Cardiac muscle cell (in vitro differentiated cells and primary cell): Measurements from ENCODE around the gene CHSY1. TPM values are rescaled to one million over a fixed set of nuclear protein-coding genes. Genes with fewer than 3 reads are reported as not detected.
A peak's percentile ranks its signal among the peaks of the same experiment; 100 is the strongest.

Source experiments
- DNase-seq, 2 donors: peaks; one replicate each; pipeline versions ENCODE4 v3.0.0 to v3.0.0-alpha.2; 2010 to 2017; ENCODE audit warnings: low read depth in 1 of 2, low spot score in 1 of 2
- H3K27ac ChIP-seq: fragments of 200-600 bp; sonication (generic); 2 replicates; pipeline ENCODE4 v1.5.1; 2016
- H3K27me3 ChIP-seq: fragments of 200-600 bp; sonication (generic); 2 replicates; pipeline ENCODE4 v1.6.0; 2016; ENCODE audit warnings: control low read depth
- H3K36me3 ChIP-seq: fragments of 200-600 bp; sonication (generic); 2 replicates; pipeline ENCODE4 v1.5.1; 2016; ENCODE audit warnings: control low read depth
- H3K4me1 ChIP-seq: fragments of 200-600 bp; sonication (generic); 2 replicates; pipeline ENCODE4 v1.8.1; 2017; ENCODE audit warnings: low read depth, mild to moderate bottlenecking, mixed run types
- H3K4me3 ChIP-seq: fragments of 200-600 bp; sonication (generic); 2 replicates; pipeline ENCODE4 v1.5.1; 2016; ENCODE audit warnings: mild to moderate bottlenecking
- H3K9me3 ChIP-seq: fragments of 200-600 bp; sonication (generic); 2 replicates; pipeline ENCODE4 v1.5.1; 2017; ENCODE audit warnings: low read depth, mild to moderate bottlenecking, control low read depth
- polyA plus RNA-seq: library from polyadenylated mRNA; unstranded; fragments of >200 nt; fragmentation: Nextera tagmentation; extraction: Ambion mirVana; gene quantifications from 2 replicates; pipeline ENCODE4 v1.2.1, GENCODE V29; 2016
- total RNA-seq: library from RNA; depleted of rRNA; stranded (reverse); fragments of >200 nt; gene quantifications from 2 replicates; pipeline ENCODE4 v1.2.3, GENCODE V29; 2016
- TF ChIP-seq, protein P1 (sequence below): IDR thresholded peaks from 2 replicates; pipeline ENCODE4 v1.5.1; 2012; ENCODE audit warnings: low read depth, mild to moderate bottlenecking, low read length

CHSY1 gene
- total and polyA plus RNA-seq, 2 experiments from 2014 or later = 30.3 to 33.4 TPM

DNA sequence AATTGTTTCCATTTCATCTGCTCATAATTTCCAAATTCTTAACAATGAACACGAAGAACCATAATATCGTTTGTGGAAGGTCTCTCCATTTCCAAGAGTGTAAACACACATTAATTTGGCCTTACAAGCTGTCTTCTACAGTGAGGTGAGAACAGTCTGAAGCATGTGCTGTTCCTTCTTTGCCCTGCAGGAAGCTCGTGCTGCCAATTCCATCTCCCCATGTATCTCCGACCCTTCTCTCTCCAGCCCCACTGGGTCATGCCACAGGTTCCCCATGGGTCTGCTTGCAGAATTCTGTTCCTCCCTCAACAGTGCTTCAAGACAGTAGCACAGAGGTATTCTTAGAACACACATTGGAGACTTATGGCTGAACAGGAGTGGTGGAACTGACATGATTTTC is 70.5 kb downstream of the CHSY1 start:
- Histone ChIP-seq H3K27me3 (no peaks in the 10 kb centered on the region), H3K4me3 (no peak overlapping the region), H3K27ac (peak overlapping the region; percentile 76), H3K4me1 (peaks cover 24% of the 10 kb centered on the region), H3K36me3 (peaks cover 12% of the 10 kb centered on the region), H3K9me3 (no peaks in the 10 kb centered on the region)
- TF ChIP-seq, protein P1, sequence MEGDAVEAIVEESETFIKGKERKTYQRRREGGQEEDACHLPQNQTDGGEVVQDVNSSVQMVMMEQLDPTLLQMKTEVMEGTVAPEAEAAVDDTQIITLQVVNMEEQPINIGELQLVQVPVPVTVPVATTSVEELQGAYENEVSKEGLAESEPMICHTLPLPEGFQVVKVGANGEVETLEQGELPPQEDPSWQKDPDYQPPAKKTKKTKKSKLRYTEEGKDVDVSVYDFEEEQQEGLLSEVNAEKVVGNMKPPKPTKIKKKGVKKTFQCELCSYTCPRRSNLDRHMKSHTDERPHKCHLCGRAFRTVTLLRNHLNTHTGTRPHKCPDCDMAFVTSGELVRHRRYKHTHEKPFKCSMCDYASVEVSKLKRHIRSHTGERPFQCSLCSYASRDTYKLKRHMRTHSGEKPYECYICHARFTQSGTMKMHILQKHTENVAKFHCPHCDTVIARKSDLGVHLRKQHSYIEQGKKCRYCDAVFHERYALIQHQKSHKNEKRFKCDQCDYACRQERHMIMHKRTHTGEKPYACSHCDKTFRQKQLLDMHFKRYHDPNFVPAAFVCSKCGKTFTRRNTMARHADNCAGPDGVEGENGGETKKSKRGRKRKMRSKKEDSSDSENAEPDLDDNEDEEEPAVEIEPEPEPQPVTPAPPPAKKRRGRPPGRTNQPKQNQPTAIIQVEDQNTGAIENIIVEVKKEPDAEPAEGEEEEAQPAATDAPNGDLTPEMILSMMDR = no peak
- no peak for DNase-seq

GRCh38 chr15:101180620-101181307 is 71.1 kb downstream of the CHSY1 start:
- Histone ChIP-seq H3K27me3 (no peaks in the 10 kb centered on the region), H3K9me3 (no peaks in the 10 kb centered on the region), H3K4me3 (no peak overlapping the region), H3K27ac (peak overlapping the region; percentile 76), H3K36me3 (peaks cover 12% of the 10 kb centered on the region), H3K4me1 (peaks cover 24% of the 10 kb centered on the region)
- no peak for DNase-seq
- TF ChIP-seq, protein P1 = no peak

DNA sequence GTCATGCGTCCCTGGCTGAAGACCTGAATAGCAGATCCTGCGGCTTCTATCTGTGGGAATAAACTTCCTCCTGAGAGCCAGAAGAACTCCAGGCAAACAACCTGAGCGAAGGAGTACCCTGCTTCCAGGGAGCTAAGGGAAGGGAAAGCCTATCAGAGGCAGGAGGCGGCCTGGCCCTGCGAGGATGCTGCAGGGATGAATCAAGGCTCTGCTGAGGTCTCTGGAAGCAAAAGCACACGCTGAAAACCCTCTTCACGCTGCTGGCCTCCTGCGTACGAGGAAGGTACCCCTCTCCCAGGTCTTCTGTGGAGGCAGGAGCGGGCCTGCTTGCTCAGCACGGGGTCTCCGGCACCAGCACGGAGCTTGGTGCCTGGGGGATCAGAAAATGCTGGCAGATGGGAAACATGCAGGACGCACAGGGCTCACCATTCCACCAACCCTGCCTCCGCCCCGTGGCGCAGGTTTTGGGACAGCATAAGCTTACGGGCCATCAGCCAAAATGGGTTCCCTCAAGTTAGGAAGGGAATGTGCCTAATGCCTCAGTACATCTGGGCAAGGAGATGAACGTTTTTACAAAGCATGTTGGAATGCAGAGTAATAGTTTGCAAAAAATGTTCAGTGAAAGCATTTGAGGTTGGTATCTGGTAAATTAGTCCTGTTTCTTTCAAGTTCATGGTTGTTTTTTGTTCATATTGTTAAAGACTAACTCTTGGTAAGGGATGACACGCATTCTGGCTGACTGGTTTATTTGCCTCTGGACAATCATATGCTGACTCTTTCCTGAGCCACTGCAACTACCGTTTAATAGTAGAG is 72.3 kb downstream of the CHSY1 start:
- DNase-seq = no peak
- Histone ChIP-seq H3K4me1 (peaks cover 24% of the 10 kb centered on the region), H3K9me3 (no peaks in the 10 kb centered on the region), H3K27ac (peak overlapping the region; percentile 76), H3K36me3 (peaks cover 12% of the 10 kb centered on the region), H3K27me3 (no peaks in the 10 kb centered on the region), H3K4me3 (no peak overlapping the region)
- TF ChIP-seq, protein P1 = no peak

- no peaks in the 10 kb centered on the region for H3K27me3 ChIP-seq
- H3K4me1 ChIP-seq = peaks cover 21% of the 10 kb centered on the region
- H3K4me3 ChIP-seq = no peak overlapping the region
- TF ChIP-seq, protein P1 = no peak
- H3K9me3 ChIP-seq = no peaks in the 10 kb centered on the region
- DNase-seq = no peak
- peaks cover 12% of the 10 kb centered on the region for H3K36me3 ChIP-seq
- H3K27ac ChIP-seq = peak overlapping the region; percentile 76
These were observed 72.9 kb downstream of the CHSY1 start for GRCh38 chr15:101178931-101179330.

GRCh38 chr15:101178479-101178878 is 73.4 kb downstream of the CHSY1 start:
- H3K4me3 ChIP-seq = no peak overlapping the region
- peaks cover 17% of the 10 kb centered on the region for H3K4me1 ChIP-seq
- no peak for DNase-seq
- H3K27ac ChIP-seq = no peak overlapping the region
- H3K27me3 ChIP-seq = no peaks in the 10 kb centered on the region
- H3K9me3 ChIP-seq = no peaks in the 10 kb centered on the region
- H3K36me3 ChIP-seq = peaks cover 12% of the 10 kb centered on the region
- TF ChIP-seq, protein P1 = no peak
